Hepatic stellate cell (primary cell): ENCODE measurements around the gene ANO1.

Experiments used
- DNase-seq: peaks from one replicate; pipeline ENCODE4 v3.0.0; 2011; ENCODE audit warnings: low spot score

ANO1 gene

GRCh38 chr11:70116386-70117065 is 38.4 kb downstream of the ANO1 start:
- no peak for DNase-seq

DNA sequence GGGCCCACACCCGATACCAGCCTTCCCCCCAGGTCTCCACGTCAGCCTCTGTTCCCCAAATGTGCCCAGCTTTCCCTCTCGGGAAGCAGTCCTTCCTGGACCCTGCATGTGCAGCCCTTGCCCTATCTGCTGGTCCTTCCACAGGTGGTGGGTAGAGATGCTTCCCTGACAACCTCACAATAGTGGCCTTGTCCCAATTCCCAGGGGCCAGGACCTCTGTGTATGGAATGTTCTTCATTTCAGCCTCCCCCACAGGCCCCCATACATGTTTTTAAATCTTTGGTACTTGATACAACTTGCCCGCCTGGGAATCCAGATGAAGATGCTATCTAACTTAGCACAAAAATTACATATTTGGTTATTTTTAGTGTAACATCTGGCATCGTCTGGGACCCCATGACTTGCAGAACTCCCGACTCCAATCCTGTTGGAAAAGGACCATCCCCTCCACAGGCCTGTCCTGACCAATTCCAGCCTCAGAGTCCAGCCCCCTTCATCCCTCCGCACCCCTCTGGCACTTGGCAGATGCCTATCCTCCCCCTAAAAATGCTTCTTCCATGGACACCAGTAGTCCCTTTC is 39.5 kb downstream of the ANO1 start:
- DNase-seq: no peak

DNA sequence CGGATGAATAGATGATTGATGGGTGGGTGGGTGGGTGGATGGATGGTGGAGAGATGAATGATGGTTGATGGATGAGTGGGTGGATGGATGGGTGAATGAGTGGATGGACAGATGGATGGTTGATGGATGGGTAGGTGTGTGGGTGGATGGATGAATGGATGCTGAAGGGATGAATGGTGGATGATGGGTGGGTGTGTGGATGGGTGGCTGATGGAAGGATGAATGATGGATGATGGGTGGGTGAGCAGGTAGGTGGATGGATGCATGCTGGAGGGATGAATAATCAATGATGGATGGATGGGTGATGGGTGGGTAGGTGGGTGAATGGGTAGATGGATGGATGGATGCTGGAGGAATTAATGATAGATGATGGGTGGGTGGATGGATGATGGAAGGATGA is 40.5 kb downstream of the ANO1 start:
- DNase-seq: no peak

DNA sequence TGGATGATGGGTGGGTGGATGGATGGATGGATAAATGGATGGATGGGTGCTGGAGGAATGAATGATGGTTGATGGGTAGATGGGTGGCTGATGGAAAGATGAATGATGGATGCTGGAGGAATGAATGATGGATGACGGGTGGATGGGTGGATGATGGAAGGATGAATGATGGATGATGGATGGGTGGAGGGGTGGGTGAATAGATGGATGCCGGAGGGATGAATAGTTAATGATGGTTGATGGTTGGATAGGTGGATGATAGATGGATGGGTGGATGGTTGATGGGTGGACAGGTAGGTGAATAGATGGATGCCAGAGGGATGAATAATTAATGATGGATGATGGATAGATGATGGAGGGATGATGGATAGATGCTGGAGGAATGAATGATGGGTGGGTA is 41.4 kb downstream of the ANO1 start:
- DNase-seq: no peak

DNA sequence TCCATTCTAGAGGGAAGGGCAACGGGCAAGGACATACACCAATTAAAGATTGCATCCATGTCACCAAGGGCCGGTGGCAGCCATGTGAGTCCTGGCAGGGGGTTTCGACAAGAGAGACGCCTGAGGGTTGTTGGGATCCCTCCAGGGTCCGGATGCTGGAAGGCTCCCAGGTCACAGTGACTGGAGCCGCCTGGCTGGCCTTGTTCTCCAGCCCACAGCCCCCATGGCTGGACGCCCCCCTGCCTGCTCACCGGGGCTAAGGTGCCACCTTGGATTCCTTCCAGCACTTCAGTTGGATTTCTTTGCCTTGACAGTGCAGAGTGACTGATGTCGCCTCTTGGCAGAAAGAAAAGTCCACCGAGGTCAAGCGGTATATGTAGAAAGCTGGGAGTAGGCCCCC is 42.6 kb downstream of the ANO1 start:
- no peak for DNase-seq

DNA sequence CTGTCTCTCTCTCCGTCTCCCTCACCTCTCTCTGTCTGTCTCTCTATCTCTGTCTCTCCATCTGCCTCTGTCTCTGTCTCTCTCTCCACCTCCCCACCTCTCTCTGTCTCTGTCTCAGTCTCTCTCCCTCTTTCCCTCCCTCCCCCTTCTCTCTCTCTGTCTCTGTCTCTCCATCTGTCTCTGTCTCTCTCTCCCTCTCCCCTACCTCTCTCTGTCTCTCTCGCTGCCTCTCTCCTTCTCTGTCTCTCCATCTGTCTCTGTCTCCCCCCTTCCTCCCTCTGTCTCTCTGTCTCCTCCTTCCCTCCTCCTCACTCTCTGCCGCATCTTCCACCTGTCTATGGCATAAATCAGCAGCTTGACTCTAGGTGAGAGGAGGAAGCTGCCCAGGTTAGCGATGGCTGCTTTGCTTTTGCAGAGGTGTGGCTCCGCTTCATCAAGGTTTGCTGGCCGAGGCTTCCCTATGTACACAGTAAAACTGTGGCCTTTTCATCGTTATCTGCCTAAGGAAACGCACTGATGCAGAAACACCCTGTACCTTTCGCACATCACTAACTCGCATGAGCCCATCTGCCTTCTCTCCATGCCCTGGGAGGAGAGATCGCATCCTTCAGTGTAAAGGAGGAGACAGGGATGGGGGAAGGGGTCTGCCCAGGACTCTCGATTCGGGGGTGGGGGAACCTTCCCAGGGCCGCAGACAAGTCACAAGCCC is 44.5 kb downstream of the ANO1 start:
- no peak for DNase-seq

- DNase-seq: no peak
Measured at GRCh38 chr11:70123711-70124110, 45.6 kb downstream of the ANO1 start.

GRCh38 chr11:70124321-70125000 is 46.3 kb downstream of the ANO1 start:
- DNase-seq: no peak

DNA sequence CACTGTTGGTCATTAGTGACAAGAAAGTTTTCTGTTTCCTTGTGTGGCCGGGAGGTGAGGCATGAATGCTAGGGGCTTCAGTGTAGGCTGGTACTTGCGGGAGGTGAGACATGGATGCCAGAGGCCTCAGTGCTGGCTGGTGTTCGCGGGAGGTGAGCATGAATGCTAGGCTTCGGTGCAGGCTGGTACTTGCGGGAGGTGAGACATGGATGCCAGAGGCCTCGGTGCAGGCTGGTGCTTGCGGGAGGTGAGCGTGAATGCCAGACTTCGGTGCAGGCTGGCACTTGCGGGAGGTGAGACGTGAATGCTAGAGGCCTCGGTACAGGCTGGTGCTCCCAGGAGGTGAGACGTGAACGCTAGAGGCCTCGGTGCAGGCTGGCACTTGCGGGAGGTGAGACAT is 48.4 kb downstream of the ANO1 start:
- DNase-seq: no peak

GRCh38 chr11:70127653-70128434 is 49.7 kb downstream of the ANO1 start:
- peak; percentile 71 for DNase-seq

GRCh38 chr11:70128435-70128906 is 50.4 kb downstream of the ANO1 start:
- DNase-seq: peak; percentile 62

- no peak for DNase-seq
Measured at GRCh38 chr11:70129051-70129592, 51.0 kb downstream of the ANO1 start.

GRCh38 chr11:70130636-70131035 is 52.5 kb downstream of the ANO1 start:
- DNase-seq: no peak

- no peak for DNase-seq
Measured at GRCh38 chr11:70131606-70132190, 53.6 kb downstream of the ANO1 start.

- DNase-seq: no peak
Measured at GRCh38 chr11:70132641-70133040, 54.5 kb downstream of the ANO1 start.

- DNase-seq: no peak
Measured at GRCh38 chr11:70133771-70134335, 55.7 kb downstream of the ANO1 start.

DNA sequence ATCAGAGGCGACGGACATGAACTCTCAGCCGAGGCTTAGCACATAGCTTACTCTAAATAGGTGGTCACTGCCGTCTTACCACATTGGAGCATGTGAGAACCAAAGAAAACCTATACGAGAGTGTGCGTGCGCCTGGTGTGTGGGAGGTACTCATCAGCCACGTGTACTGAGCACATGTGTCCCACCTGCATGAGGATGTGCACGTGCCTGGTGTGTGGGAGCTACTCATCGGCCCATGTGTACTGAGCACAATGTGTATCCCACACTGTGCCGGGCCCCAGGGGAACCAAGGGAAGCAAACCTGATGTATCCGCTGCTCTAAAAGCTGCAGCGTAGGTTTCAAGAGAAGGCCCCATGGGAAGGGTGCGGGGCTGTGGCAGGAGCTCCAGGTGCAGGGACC is 56.4 kb downstream of the ANO1 start:
- no peak for DNase-seq

DNA sequence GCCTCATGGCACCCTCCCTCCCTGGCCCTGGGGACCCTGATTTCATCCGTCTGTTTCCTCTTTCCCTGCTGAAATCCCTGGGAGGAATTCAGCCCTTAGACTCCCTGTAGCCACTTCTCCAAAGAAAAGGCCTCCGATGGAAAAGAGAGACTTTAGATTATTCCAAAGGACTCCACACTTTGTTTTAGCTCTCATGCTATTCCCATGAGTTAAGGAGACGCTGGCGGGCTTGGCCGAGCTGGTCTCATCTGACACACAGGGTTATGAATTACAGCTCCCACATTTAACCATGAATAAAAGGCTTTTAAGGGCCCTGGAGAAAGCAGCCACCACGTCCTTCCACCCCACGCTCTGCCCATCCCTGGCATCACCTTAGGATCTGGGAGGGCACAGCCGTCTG is 57.0 kb downstream of the ANO1 start:
- no peak for DNase-seq

DNA sequence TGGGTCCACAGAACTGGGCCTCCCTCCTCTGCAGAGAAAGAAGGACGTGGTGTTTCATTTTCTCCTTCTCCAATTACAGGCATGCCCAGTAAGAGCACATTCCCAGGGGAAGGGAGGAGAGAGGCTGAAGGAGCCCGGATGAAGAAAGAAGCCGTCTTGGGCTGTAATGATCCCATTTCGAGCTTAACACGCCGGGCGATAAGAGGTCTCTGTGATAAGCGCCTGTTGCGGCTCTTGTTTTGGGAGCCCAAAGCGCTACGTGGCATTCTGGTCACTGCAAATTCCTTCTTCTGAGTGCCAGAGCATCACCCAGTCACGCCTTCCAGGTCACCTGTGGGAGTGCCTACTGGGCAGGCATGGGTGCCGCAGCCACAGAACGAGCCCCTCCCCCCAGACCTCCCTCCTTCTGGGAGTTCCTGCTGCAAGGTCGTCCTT is 57.5 kb downstream of the ANO1 start:
- DNase-seq: no peak

DNA sequence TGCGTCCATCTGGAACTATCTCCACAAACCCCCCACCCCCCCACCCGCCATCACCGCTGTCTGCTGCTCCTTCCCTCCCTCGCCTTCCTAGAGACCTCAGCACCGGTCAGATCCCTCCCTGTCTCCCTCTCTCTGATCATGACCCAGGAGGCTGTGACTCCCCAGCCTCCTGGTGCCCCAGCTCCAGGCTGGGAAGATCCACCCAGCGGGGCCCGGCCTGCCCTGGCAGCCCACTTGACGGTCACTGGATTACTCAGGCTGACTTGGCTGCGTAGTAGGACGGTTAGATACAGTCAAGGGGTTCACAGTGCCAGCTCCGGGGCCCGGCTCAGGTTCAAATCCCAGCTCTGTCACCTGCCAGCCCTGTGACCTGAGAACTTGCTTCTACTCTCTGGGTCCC is 59.3 kb downstream of the ANO1 start:
- no peak for DNase-seq

- no peak for DNase-seq
Measured at GRCh38 chr11:70138403-70138802, 60.3 kb downstream of the ANO1 start.
